HG03469 (cell line): Measurements from ENCODE around the gene HSPB3.
"Not testable (repeated sequence)": the region's sequence is repeated elsewhere in the genome, so short reads cannot be mapped to it uniquely, and the experiment has no call there.

Experiments used
- ATAC-seq: cut with Tn5 transposase; IDR thresholded peaks from one replicate; pipeline ENCODE4 v1.9.1; 2021; ENCODE audit warnings: mild to moderate bottlenecking, moderate library complexity, moderate number of reproducible peaks; ENCODE audit not compliant: unreplicated experiment

HSPB3 gene

GRCh38 chr5:54454602-54455001, 897 bp upstream of the HSPB3 start:
- no peak for ATAC-seq

- no peak for ATAC-seq
Observed at GRCh38 chr5:54457094-54457862, 1.8 kb downstream of the HSPB3 start.

GRCh38 chr5:54458221-54458620, 2.7 kb downstream of the HSPB3 start:
- no peak for ATAC-seq

- ATAC-seq: no peak
Observed at GRCh38 chr5:54460181-54460919, 4.9 kb downstream of the HSPB3 start.

- ATAC-seq: no peak
Observed at GRCh38 chr5:54462281-54462680, 6.8 kb downstream of the HSPB3 start.

GRCh38 chr5:54463713-54464112, 8.2 kb downstream of the HSPB3 start:
- no peak for ATAC-seq

GRCh38 chr5:54469622-54470021, 14.1 kb downstream of the HSPB3 start:
- ATAC-seq: peak; percentile 80

GRCh38 chr5:54470128-54470527, 14.6 kb downstream of the HSPB3 start:
- no peak for ATAC-seq

GRCh38 chr5:54470677-54471076, 15.2 kb downstream of the HSPB3 start:
- no peak for ATAC-seq

- no peak for ATAC-seq
Observed at GRCh38 chr5:54471398-54471797, 15.9 kb downstream of the HSPB3 start.

GRCh38 chr5:54476682-54477081, 21.2 kb downstream of the HSPB3 start:
- no peak for ATAC-seq

- no peak for ATAC-seq
Observed at GRCh38 chr5:54477941-54478478, 22.5 kb downstream of the HSPB3 start.

GRCh38 chr5:54480296-54480695, 24.8 kb downstream of the HSPB3 start:
- no peak for ATAC-seq

- ATAC-seq: no peak
Observed at GRCh38 chr5:54484219-54484894, 28.9 kb downstream of the HSPB3 start.

GRCh38 chr5:54485659-54486058, 30.2 kb downstream of the HSPB3 start:
- not testable (repeated sequence) for ATAC-seq

GRCh38 chr5:54489648-54489979, 34.1 kb downstream of the HSPB3 start:
- ATAC-seq: not testable (repeated sequence)

- no peak for ATAC-seq
Observed at GRCh38 chr5:54491326-54491725, 35.8 kb downstream of the HSPB3 start.

- ATAC-seq: no peak
Observed at GRCh38 chr5:54492178-54492577, 36.7 kb downstream of the HSPB3 start.

- ATAC-seq: no peak
Observed at GRCh38 chr5:54495027-54495426, 39.5 kb downstream of the HSPB3 start.
